PFSK-1 (cell line): ENCODE results near the gene PLEK.

ENCODE experiments used
- FOXP2 ChIP-seq: optimal IDR thresholded peaks from 2 replicates; pipeline ENCODE3; 2011; ENCODE audit warnings: borderline replicate concordance, control low read depth, inconsistent platforms; ENCODE audit not compliant: insufficient read depth; ENCODE audit errors: extremely low read length, extremely low read depth
- POLR2AphosphoS5 ChIP-seq: IDR thresholded peaks from 2 replicates; pipeline ENCODE4 v1.6.1; 2012; ENCODE audit warnings: low read depth, mild to moderate bottlenecking, control low read depth, low read length, moderate library complexity
- REST ChIP-seq, 2 experiments: IDR thresholded peaks; 2 replicates each; pipeline versions ENCODE4 v1.6.1 to v1.8.0; 2011 to 2012; ENCODE audit warnings: low read depth in 2 of 2, low read length in 2 of 2, control low read depth in 1 of 2, inconsistent platforms in 1 of 2, mild to moderate bottlenecking in 1 of 2, moderate library complexity in 1 of 2; ENCODE audit not compliant: insufficient read depth in 1 of 2
- SIN3A ChIP-seq: IDR thresholded peaks from 2 replicates; pipeline ENCODE4 v1.6.1; 2012; ENCODE audit warnings: mild to moderate bottlenecking, low read length, moderate library complexity, borderline replicate concordance; ENCODE audit not compliant: insufficient read depth
- TAF1 ChIP-seq: IDR thresholded peaks from 2 replicates; pipeline ENCODE4 v1.6.1; 2012; ENCODE audit warnings: low read length, control low read depth, borderline replicate concordance; ENCODE audit not compliant: insufficient read depth

The PLEK gene

GRCh38 chr2:68368654-68369336 is 3.7 kb downstream of the PLEK start:
- no peak for TF ChIP-seq TAF1
- TF ChIP-seq FOXP2, result no peak
- TF ChIP-seq SIN3A, result no peak
- no peak for TF ChIP-seq REST (IDR thresholded peaks at IDR 0.05; ENCODE audit: insufficient read depth in 1 of 2, low read depth in 2 of 2, low read length in 2 of 2)
- TF ChIP-seq POLR2AphosphoS5, result no peak

- TF ChIP-seq REST (IDR thresholded peaks at IDR 0.05; ENCODE audit: insufficient read depth in 1 of 2, low read depth in 2 of 2, low read length in 2 of 2) (no peak), FOXP2 (no peak)
Observed at GRCh38 chr2:68369337-68369734, 4.3 kb downstream of the PLEK start.

- TF ChIP-seq FOXP2 (no peak), TAF1 (no peak), REST (IDR thresholded peaks at IDR 0.05; ENCODE audit: insufficient read depth in 1 of 2, low read depth in 2 of 2, low read length in 2 of 2) (no peak), SIN3A (no peak), POLR2AphosphoS5 (no peak)
Observed at GRCh38 chr2:68371138-68371537, 6.1 kb downstream of the PLEK start.

GRCh38 chr2:68371581-68371980 is 6.5 kb downstream of the PLEK start:
- TF ChIP-seq SIN3A (no peak), TAF1 (no peak)

GRCh38 chr2:68372485-68372884 is 7.4 kb downstream of the PLEK start:
- TF ChIP-seq REST (IDR thresholded peaks at IDR 0.05; ENCODE audit: insufficient read depth in 1 of 2, low read depth in 2 of 2, low read length in 2 of 2), result no peak
- TF ChIP-seq TAF1, result no peak
- no peak for TF ChIP-seq FOXP2
- no peak for TF ChIP-seq POLR2AphosphoS5

GRCh38 chr2:68374184-68374583 is 9.1 kb downstream of the PLEK start:
- TF ChIP-seq REST (IDR thresholded peaks at IDR 0.05; ENCODE audit: insufficient read depth in 1 of 2, low read depth in 2 of 2, low read length in 2 of 2) (no peak), FOXP2 (no peak), TAF1 (no peak), SIN3A (no peak), POLR2AphosphoS5 (no peak)
